Smooth muscle cell (in vitro differentiated cells): ENCODE data around the gene VAPB. TPM values are rescaled to one million over a fixed set of nuclear protein-coding genes. Genes with fewer than 3 reads are reported as not detected.

Experiments
- DNase-seq: peaks from one replicate; lab custom pipeline; 2025; ENCODE audit not compliant: unreplicated experiment; lab: John Stamatoyannopoulos, UW
- H2AFZ ChIP-seq: fragments of 200-600 bp; sonication (generic); 2 replicates; pipeline ENCODE4 v1.6.0; 2016; ENCODE audit warnings: antibody characterized with exemption, low read depth, mild to moderate bottlenecking
- H3F3A ChIP-seq: fragments of 200-600 bp; sonication (generic); 2 replicates; pipeline ENCODE4 v1.6.0; 2017; ENCODE audit warnings: antibody characterized with exemption, low read depth
- H3K27ac ChIP-seq: fragments of 200-600 bp; sonication (generic); 2 replicates; pipeline ENCODE4 v1.5.1; 2016; ENCODE audit warnings: low read depth, mild to moderate bottlenecking
- H3K27me3 ChIP-seq: fragments of 200-600 bp; sonication (generic); 2 replicates; pipeline ENCODE4 v1.6.1; 2016; ENCODE audit warnings: low read depth, mild to moderate bottlenecking
- H3K36me3 ChIP-seq: fragments of 200-600 bp; sonication (generic); 2 replicates; pipeline ENCODE4 v1.5.1; 2016; ENCODE audit warnings: low read depth
- H3K4me1 ChIP-seq: fragments of 200-600 bp; sonication (generic); 2 replicates; pipeline ENCODE4 v1.5.1; 2016; ENCODE audit warnings: low read depth
- H3K4me2 ChIP-seq: fragments of 200-600 bp; sonication (generic); 2 replicates; pipeline ENCODE4 v1.6.0; 2016; ENCODE audit warnings: mild to moderate bottlenecking
- H3K4me3 ChIP-seq: fragments of 200-600 bp; sonication (generic); 2 replicates; pipeline ENCODE4 v1.5.1; 2016; ENCODE audit warnings: mild to moderate bottlenecking
- H3K79me2 ChIP-seq: fragments of 200-600 bp; sonication (generic); 2 replicates; pipeline ENCODE4 v1.6.0; 2016; ENCODE audit warnings: low read depth, mild to moderate bottlenecking
- H3K9ac ChIP-seq: fragments of 200-600 bp; sonication (generic); 2 replicates; pipeline ENCODE4 v1.6.0; 2016; ENCODE audit warnings: low read depth
- H3K9me3 ChIP-seq: fragments of 200-600 bp; sonication (generic); replicated peaks from 2 replicates; pipeline ENCODE4 v1.5.1; 2016; ENCODE audit warnings: low read depth
- H4K20me1 ChIP-seq: fragments of 200-600 bp; sonication (generic); 2 replicates; pipeline ENCODE4 v1.6.0; 2016; ENCODE audit warnings: low read depth
- WGBS: methylation state at CpG from one replicate; pipeline ENCODE4 v1.1.7; 2016; ENCODE audit warnings: low lambda C conversion rate; 5-methylcytosine and 5-hydroxymethylcytosine counted together
- polyA plus RNA-seq: library from polyadenylated mRNA; unstranded; fragments of >200 nt; fragmentation: Nextera tagmentation; extraction: Ambion mirVana; gene quantifications from 2 replicates; pipeline ENCODE4 v1.2.1, GENCODE V29; 2016
- total RNA-seq: library from RNA; depleted of rRNA; stranded (reverse); fragments of >200 nt; gene quantifications from 2 replicates; pipeline ENCODE4 v1.2.3, GENCODE V29; 2014
- TF ChIP-seq, protein P1 (sequence below): fragments of 200-600 bp; sonication (generic); IDR thresholded peaks from 2 replicates; pipeline ENCODE4 v1.5.1; 2017; ENCODE audit warnings: borderline replicate concordance, mild to moderate bottlenecking, antibody characterized with exemption; ENCODE audit not compliant: insufficient read depth, poor library complexity, severe bottlenecking

Gene VAPB
- total and polyA plus RNA-seq, 2 experiments from 2014 or later = 14.9 to 28.2 TPM

DNA sequence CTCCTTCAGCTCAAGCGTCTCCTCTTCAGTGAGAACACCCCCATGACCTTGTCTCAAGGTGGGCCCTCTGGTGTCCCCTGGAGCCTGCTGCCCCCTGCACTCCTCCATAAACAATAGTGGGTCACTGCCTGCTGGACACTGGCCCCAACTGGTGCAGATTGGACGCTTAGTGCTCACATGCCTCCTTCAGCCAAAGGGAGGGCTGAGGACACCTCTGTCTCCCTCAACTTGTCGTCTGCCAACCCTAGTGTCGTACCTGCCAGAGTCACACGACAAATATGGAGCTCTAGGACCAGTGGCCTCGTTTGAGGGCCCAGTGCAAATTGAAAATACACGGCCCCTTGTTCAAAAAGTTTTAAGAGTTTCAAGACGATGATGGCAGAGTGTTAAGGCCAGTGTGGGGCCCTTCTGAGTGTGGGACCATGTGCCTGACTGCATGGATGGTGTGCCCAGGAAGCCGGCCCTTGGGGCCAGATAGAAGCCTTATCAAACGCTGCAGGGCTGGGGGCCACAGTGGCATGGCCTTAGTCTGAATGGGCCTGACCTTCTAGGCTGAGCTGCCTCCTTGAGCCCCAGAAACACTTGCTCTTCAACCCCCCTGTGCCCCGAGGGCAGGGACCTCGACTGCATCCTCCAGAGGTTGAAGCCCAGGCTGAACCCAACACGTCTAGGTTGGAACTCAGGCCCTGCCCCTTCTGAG lies 106.0 kb downstream of the VAPB start:
- Histone ChIP-seq H3K36me3 (no peaks in the 10 kb centered on the region), H3K9me3 (no peaks in the 10 kb centered on the region), H3K79me2 (no peaks in the 10 kb centered on the region), H3K27ac (no peak overlapping the region), H3K4me2 (no peak overlapping the region), H3F3A (no peaks in the 10 kb centered on the region), H3K9ac (no peak overlapping the region), H4K20me1 (no peaks in the 10 kb centered on the region), H3K4me3 (no peak overlapping the region), H3K4me1 (no peaks in the 10 kb centered on the region), H3K27me3 (no peaks in the 10 kb centered on the region), H2AFZ (no peak overlapping the region)
- DNase-seq = no peak
- TF ChIP-seq, protein P1, sequence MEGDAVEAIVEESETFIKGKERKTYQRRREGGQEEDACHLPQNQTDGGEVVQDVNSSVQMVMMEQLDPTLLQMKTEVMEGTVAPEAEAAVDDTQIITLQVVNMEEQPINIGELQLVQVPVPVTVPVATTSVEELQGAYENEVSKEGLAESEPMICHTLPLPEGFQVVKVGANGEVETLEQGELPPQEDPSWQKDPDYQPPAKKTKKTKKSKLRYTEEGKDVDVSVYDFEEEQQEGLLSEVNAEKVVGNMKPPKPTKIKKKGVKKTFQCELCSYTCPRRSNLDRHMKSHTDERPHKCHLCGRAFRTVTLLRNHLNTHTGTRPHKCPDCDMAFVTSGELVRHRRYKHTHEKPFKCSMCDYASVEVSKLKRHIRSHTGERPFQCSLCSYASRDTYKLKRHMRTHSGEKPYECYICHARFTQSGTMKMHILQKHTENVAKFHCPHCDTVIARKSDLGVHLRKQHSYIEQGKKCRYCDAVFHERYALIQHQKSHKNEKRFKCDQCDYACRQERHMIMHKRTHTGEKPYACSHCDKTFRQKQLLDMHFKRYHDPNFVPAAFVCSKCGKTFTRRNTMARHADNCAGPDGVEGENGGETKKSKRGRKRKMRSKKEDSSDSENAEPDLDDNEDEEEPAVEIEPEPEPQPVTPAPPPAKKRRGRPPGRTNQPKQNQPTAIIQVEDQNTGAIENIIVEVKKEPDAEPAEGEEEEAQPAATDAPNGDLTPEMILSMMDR = no peak
- 94% methylated on average over 13 of the region's 13 CpGs for WGBS

DNA sequence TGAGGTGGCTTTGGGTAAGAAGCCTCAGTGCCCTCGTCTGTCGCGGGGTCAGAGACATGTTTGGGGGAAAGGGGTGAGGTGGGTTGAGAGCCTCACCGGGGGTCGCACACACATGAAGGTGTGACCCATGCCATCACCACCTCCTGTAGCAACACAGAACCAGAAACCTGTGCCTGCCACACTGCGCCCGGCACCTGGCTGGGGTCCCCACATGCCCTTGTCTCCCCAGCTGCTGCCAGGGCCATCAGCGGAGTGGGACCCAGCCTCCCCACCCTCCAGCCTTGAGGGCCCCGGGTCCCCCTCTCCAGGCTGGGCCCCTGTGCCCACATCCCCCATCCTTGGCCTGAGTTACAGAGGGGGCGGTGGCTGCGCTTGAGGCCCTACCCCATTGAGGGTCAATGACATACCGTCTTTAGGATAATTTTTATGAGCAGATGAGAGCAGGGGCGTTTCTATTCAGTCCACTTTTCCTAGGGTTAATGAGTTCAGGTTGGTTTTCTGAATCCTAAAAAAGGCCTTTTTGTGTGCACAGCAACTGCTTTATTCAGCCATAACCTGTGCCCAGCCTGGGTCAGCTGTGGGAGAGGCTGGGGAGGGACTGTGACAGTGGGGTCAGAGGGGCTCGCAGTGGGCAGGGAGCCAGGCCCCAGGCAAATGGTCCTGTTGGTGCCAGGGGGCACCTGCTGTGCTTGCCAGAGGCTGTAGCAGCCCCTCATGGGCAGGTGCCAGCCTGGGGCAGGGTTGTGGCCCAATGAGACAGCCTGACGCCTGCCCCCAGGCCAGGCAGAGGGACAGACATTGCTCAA lies 106.8 kb downstream of the VAPB start:
- Histone ChIP-seq H3K4me3 (no peak overlapping the region), H3K27me3 (no peaks in the 10 kb centered on the region), H3K27ac (no peak overlapping the region), H3K79me2 (no peaks in the 10 kb centered on the region), H3F3A (no peaks in the 10 kb centered on the region), H3K9me3 (no peaks in the 10 kb centered on the region), H3K4me1 (no peaks in the 10 kb centered on the region), H3K36me3 (no peaks in the 10 kb centered on the region), H2AFZ (no peak overlapping the region), H4K20me1 (no peaks in the 10 kb centered on the region), H3K9ac (no peak overlapping the region), H3K4me2 (no peak overlapping the region)
- no peak for DNase-seq
- TF ChIP-seq, protein P1 = no peak
- WGBS = 95% methylated on average over 13 of the region's 15 CpGs

DNA sequence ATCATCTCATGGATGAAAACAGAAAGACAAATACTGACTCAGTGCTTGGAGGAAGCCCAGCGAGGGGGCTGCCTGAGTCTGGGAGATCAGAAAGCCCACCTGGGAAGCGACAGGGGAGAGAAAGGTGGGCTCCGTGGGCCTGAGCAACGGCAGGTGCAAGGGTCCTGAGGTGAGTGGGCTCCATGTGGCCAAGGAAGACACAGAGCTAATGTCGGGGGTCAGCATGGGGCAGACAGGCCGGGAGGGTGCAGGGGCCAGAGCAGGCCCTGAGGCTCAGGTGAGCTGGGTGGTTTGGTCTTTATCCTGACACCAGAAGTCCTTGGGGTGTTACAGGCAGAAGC lies 107.4 kb downstream of the VAPB start:
- no peaks in the 10 kb centered on the region for H3K79me2 ChIP-seq

More for the DNA sequence above, 107.4 kb downstream of the VAPB start:
- no peak overlapping the region for H3K27ac ChIP-seq
- no peak overlapping the region for H3K9ac ChIP-seq
- H4K20me1 ChIP-seq = no peaks in the 10 kb centered on the region
- H3K4me1 ChIP-seq = no peaks in the 10 kb centered on the region
- H3F3A ChIP-seq = no peaks in the 10 kb centered on the region
- H3K36me3 ChIP-seq = no peaks in the 10 kb centered on the region
- no peak for DNase-seq
- TF ChIP-seq, protein P1 = no peak
- H2AFZ ChIP-seq = no peak overlapping the region
- 98% methylated on average over 6 of the region's 6 CpGs for WGBS
- no peak overlapping the region for H3K4me2 ChIP-seq
- no peaks in the 10 kb centered on the region for H3K27me3 ChIP-seq
- H3K9me3 ChIP-seq = no peaks in the 10 kb centered on the region
- no peak overlapping the region for H3K4me3 ChIP-seq
